Body of pancreas (tissue), 4 donors: ENCODE data around the gene TMA7.
"Not testable (repeated sequence)": the region's sequence is repeated elsewhere in the genome, so short reads cannot be mapped to it uniquely, and the experiment has no call there.

Experiments used
- POLR2A ChIP-seq, 3 donors: fragments of 450-650 bp; IDR thresholded peaks; one replicate each; pipeline ENCODE4 v1.6.1; 2016; ENCODE audit warnings: antibody characterized with exemption in 3 of 3, mild to moderate bottlenecking in 2 of 3
- TF ChIP-seq, protein P1 (sequence below), 7 experiments: fragments of 450-650 bp in 4 of 7; fragments of 200-600 bp in 3 of 7; sonication (generic) in 3 of 7; IDR thresholded peaks; one replicate each; pipeline ENCODE4 v1.5.1; 2016 to 2019; ENCODE audit warnings: antibody characterized with exemption in 7 of 7

GRCh38 chr3:48461767-48462166, 21.7 kb downstream of the TMA7 start:
- TF ChIP-seq, protein P1, sequence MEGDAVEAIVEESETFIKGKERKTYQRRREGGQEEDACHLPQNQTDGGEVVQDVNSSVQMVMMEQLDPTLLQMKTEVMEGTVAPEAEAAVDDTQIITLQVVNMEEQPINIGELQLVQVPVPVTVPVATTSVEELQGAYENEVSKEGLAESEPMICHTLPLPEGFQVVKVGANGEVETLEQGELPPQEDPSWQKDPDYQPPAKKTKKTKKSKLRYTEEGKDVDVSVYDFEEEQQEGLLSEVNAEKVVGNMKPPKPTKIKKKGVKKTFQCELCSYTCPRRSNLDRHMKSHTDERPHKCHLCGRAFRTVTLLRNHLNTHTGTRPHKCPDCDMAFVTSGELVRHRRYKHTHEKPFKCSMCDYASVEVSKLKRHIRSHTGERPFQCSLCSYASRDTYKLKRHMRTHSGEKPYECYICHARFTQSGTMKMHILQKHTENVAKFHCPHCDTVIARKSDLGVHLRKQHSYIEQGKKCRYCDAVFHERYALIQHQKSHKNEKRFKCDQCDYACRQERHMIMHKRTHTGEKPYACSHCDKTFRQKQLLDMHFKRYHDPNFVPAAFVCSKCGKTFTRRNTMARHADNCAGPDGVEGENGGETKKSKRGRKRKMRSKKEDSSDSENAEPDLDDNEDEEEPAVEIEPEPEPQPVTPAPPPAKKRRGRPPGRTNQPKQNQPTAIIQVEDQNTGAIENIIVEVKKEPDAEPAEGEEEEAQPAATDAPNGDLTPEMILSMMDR (IDR thresholded peaks at IDR 0.05) = not testable (repeated sequence)
- not testable (repeated sequence) for TF ChIP-seq POLR2A (IDR thresholded peaks at IDR 0.05)
